ENCODE measurements around the gene RER1.
A peak's percentile ranks its signal among the peaks of the same experiment; 100 is the strongest.

Gene RER1, protein sequence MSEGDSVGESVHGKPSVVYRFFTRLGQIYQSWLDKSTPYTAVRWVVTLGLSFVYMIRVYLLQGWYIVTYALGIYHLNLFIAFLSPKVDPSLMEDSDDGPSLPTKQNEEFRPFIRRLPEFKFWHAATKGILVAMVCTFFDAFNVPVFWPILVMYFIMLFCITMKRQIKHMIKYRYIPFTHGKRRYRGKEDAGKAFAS

DNA sequence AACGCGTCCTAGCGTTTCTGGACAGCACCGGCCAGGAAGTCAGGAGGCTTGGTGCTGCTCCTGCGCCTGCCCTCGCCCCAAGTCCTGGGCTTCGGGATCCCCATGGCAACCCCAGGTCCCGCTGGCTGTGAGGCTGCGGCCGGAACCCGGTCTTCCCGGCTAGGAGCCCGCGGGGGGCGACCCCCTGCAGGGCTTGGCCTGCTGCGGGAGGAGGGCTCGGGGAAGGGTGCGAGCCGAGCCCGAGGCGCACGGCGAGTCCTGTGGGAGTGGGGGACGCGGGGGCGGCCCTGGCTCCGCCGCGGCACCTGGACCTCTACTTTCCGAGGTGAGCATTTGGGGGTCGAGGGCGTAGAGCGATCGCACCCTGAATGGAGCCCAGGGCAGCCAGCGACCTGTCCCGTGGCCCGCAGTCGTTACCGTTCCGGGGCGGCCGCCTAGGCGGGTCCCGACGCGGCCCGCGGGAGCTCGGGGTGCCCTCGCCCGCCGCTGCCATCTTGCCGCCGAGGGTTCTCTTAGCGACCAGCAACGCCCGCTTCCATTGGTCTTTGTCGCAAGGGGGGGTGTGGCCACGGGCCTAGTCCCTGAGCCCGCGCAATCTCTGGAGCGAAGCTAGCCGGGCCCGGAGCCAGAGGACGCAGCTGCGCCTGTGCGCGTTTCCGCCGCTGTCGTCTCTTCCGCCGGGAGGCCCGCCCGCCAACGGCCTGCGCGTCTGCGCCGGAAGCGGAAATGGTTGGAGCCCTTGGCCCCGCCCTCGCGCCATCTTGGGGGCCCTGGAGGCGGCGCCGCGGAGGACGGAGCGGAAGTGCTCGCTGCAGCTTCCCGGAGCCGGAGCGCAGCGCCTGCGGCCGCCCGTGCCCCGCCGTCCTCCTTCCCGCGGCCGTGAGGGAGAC is at the start of gene RER1, which contains the start of gene MORN1:
TSS of gene RER1 (plus strand) at position 801 of the 890 bp plus-strand sequence. CDS start 3,950 bp downstream, outside the sequence.
TSS of gene MORN1 (minus strand) at position 514 of the 890 bp plus-strand sequence. CDS start at position 493, 21 bp downstream.
- no peaks in the 10 kb centered on the region for H3K27me3 ChIP-seq (ENCODE audit: insufficient read depth, low read depth, severe bottlenecking)
- no peaks in the 10 kb centered on the region for H3K9me3 ChIP-seq (ENCODE audit: severe bottlenecking)
- DNase-seq, result peak; percentile 98
- peaks cover 38% of the 10 kb centered on the region for H3K36me3 ChIP-seq
- peak within 1 kb of the TSS; percentile 91 for H3K27ac ChIP-seq
- peak within 1 kb of the TSS; percentile 76 for H3K4me3 ChIP-seq (ENCODE audit: low read depth, low read length)
- no peak for TF ChIP-seq CTCF (IDR thresholded peaks at IDR 0.05; ENCODE audit: low read depth, low read length)

GRCh38 chr1:2342384-2343022 is 49.1 kb upstream of the RER1 start:
- Histone ChIP-seq H3K4me3 (ENCODE audit: low read depth, low read length) (no peak overlapping the region), H3K27me3 (ENCODE audit: insufficient read depth, low read depth, severe bottlenecking) (no peaks in the 10 kb centered on the region), H3K27ac (no peak overlapping the region), H3K36me3 (no peaks in the 10 kb centered on the region), H3K9me3 (ENCODE audit: severe bottlenecking) (no peaks in the 10 kb centered on the region)
- DNase-seq, result no peak
- TF ChIP-seq CTCF (IDR thresholded peaks at IDR 0.05; ENCODE audit: low read depth, low read length), result no peak

- no peak for DNase-seq
- Histone ChIP-seq H3K9me3 (ENCODE audit: severe bottlenecking) (no peaks in the 10 kb centered on the region), H3K27ac (no peak overlapping the region), H3K27me3 (ENCODE audit: insufficient read depth, low read depth, severe bottlenecking) (no peaks in the 10 kb centered on the region), H3K36me3 (no peaks in the 10 kb centered on the region), H3K4me3 (ENCODE audit: low read depth, low read length) (no peak overlapping the region)
- no peak for TF ChIP-seq CTCF (IDR thresholded peaks at IDR 0.05; ENCODE audit: low read depth, low read length)
Observed at GRCh38 chr1:2343023-2343935, 48.4 kb upstream of the RER1 start.

GRCh38 chr1:2344121-2344681 is 47.4 kb upstream of the RER1 start:
- Histone ChIP-seq H3K27me3 (ENCODE audit: insufficient read depth, low read depth, severe bottlenecking) (no peaks in the 10 kb centered on the region), H3K27ac (no peak overlapping the region), H3K4me3 (ENCODE audit: low read depth, low read length) (no peak overlapping the region), H3K36me3 (no peaks in the 10 kb centered on the region), H3K9me3 (ENCODE audit: severe bottlenecking) (no peaks in the 10 kb centered on the region)
- TF ChIP-seq CTCF (IDR thresholded peaks at IDR 0.05; ENCODE audit: low read depth, low read length), result no peak
- no peak for DNase-seq

DNA sequence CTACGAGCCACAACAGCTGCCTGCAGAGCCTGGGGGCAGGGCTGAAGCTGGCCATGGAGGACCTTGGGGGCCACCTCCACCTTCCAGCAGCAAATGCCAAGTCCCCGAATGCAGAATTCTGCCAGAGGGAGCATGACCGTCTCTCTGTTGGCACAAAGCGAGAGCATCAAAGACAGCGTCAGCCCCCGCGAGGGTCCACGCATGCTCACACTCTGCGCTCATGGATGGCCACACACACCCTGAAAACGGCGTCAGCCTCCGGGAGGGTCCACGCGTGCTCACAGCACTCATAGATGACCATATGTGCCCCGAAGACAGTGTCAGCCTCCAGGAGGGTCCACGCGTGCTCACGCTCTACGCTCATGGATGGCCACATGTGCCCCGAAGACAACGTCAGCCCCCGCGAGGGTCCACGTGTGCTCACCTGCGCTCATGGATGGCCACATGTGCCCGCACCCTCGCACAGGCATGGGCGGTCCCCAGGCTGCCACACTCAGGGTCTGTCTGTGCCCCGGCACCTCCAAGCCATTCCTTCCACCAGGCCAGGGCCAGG is 46.8 kb upstream of the RER1 start:
- TF ChIP-seq CTCF (IDR thresholded peaks at IDR 0.05; ENCODE audit: low read depth, low read length), result no peak
- Histone ChIP-seq H3K36me3 (no peaks in the 10 kb centered on the region), H3K9me3 (ENCODE audit: severe bottlenecking) (no peaks in the 10 kb centered on the region), H3K27ac (no peak overlapping the region), H3K27me3 (ENCODE audit: insufficient read depth, low read depth, severe bottlenecking) (no peaks in the 10 kb centered on the region), H3K4me3 (ENCODE audit: low read depth, low read length) (no peak overlapping the region)
- DNase-seq, result no peak

All from WERI-Rb-1 (cell line).